ENCODE measurements around the gene CWF19L2.

GRCh38 chr11:107493117-107493516, 35.5 kb upstream of the CWF19L2 start:
- TF ChIP-seq CTCF (conservative IDR thresholded peaks at IDR 0.05; ENCODE audit: low read depth, low read length) (no peak), EZH2 (IDR thresholded peaks at IDR 0.05; ENCODE audit: low read length, unreplicated experiment) (no peak), EZH2phosphoT487 (IDR thresholded peaks at IDR 0.05; ENCODE audit: borderline replicate concordance, low read length) (no peak)

Measured in PC-3 (cell line).